ENCODE data around the gene INO80.
A peak's percentile ranks its signal among the peaks of the same experiment; 100 is the strongest.

INO80 gene

GRCh38 chr15:40944510-40945296, 171.4 kb downstream of the INO80 start:
- no peak for DNase-seq (ENCODE audit: low read depth)

- DNase-seq (ENCODE audit: low read depth): no peak
These were observed 172.2 kb downstream of the INO80 start for GRCh38 chr15:40943764-40944365.

- DNase-seq (ENCODE audit: low read depth): no peak
These were observed 173.2 kb downstream of the INO80 start for GRCh38 chr15:40942878-40943277.

GRCh38 chr15:40942337-40942854, 173.7 kb downstream of the INO80 start:
- peak; percentile 27 for DNase-seq (ENCODE audit: low read depth)

- DNase-seq (ENCODE audit: low read depth): peak; percentile 91
These were observed 174.3 kb downstream of the INO80 start for GRCh38 chr15:40941528-40942336.

- no peak for DNase-seq (ENCODE audit: low read depth)
These were observed 175.0 kb downstream of the INO80 start for GRCh38 chr15:40941068-40941527.

- DNase-seq (ENCODE audit: low read depth): peak; percentile 38
These were observed 175.7 kb downstream of the INO80 start for GRCh38 chr15:40940296-40940801.

GRCh38 chr15:40938536-40938870, 177.6 kb downstream of the INO80 start:
- no peak for DNase-seq (ENCODE audit: low read depth)

GRCh38 chr15:40937762-40938535, 178.1 kb downstream of the INO80 start:
- peak; percentile 52 for DNase-seq (ENCODE audit: low read depth)

- DNase-seq (ENCODE audit: low read depth): no peak
These were observed 179.1 kb downstream of the INO80 start for GRCh38 chr15:40936709-40937666.

GRCh38 chr15:40936234-40936708, 179.8 kb downstream of the INO80 start:
- DNase-seq (ENCODE audit: low read depth): no peak

GRCh38 chr15:40934457-40934856, 181.6 kb downstream of the INO80 start:
- DNase-seq (ENCODE audit: low read depth): no peak

GRCh38 chr15:40933517-40933902, 182.6 kb downstream of the INO80 start:
- no peak for DNase-seq (ENCODE audit: low read depth)

GRCh38 chr15:40932649-40933516, 183.2 kb downstream of the INO80 start:
- no peak for DNase-seq (ENCODE audit: low read depth)

- DNase-seq (ENCODE audit: low read depth): no peak
These were observed 183.9 kb downstream of the INO80 start for GRCh38 chr15:40932156-40932555.

GRCh38 chr15:40931300-40932142, 184.6 kb downstream of the INO80 start:
- no peak for DNase-seq (ENCODE audit: low read depth)

GRCh38 chr15:40930430-40931299, 185.4 kb downstream of the INO80 start:
- DNase-seq (ENCODE audit: low read depth): peak; percentile 46
